ENCODE data around the gene SUPT6H.
"Not testable (repeated sequence)": the region's sequence is repeated elsewhere in the genome, so short reads cannot be mapped to it uniquely, and the experiment has no call there.

The SUPT6H gene

DNA sequence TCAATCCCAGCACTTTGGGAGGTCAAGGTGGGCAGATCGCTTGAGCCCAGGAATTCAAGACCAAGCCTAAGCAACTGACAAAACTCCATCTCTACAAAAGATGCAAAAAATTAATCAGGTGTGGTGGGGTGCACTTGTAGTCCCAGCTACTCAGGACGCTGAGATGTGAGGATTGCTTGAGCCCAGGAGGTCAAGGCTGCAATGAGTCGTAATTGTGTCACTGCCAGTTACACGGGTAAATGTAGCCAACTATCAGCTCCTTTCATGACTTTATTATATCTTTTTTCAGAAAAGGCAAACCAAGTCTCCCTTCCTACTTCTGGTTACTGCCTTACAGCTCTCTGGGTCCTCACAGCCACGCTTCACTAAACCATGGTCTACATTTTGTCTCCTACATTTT, 4.2 kb upstream of the SUPT6H start:
- H4K20me1 ChIP-seq (ENCODE audit: insufficient read depth, low read length), result no peaks in the 10 kb centered on the region

DNA sequence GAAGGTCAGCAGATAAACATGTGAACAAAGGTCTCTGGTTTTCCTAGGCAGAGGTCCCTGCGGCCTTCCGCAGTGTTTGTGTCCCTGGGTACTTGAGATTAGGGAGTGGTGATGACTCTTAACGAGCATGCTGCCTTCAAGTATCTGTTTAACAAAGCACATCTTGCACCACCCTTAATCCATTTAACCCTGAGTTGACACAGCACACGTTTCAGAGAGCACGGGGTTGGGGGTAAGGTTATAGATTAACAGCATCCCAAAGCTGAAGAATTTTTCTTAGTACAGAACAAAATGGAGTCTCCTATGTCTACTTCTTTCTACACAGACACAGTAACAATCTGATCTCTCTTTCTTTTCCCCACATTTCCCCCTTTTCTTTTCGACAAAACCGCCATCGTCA, 3.7 kb upstream of the SUPT6H start:
- not testable (repeated sequence) for H4K20me1 ChIP-seq (ENCODE audit: insufficient read depth, low read length); H3F3A ChIP-seq (ENCODE audit: insufficient read depth, low read length); H2AFZ ChIP-seq (ENCODE audit: low read length); H3K9ac ChIP-seq (ENCODE audit: low read length); H3K4me3 ChIP-seq (ENCODE audit: low read depth, low read length, poor library complexity, severe bottlenecking); H3K9me3 ChIP-seq (ENCODE audit: low read length); H3K9me2 ChIP-seq (ENCODE audit: low read depth, low read length); H3K4me2 ChIP-seq (ENCODE audit: low read length); H3K27me3 ChIP-seq (ENCODE audit: insufficient read depth, low read length); H3K27ac ChIP-seq (ENCODE audit: low read depth, low read length, poor library complexity, severe bottlenecking)
- Histone ChIP-seq H3K4me1 (ENCODE audit: insufficient read depth, low read length, severe bottlenecking) (peaks cover 19% of the 10 kb centered on the region), H3K79me2 (ENCODE audit: insufficient read depth, low read length) (peaks cover 29% of the 10 kb centered on the region), H3K36me3 (ENCODE audit: insufficient read depth, low read length) (peaks cover 32% of the 10 kb centered on the region)

More for the DNA sequence above, 4.2 kb upstream of the SUPT6H start:
- Histone ChIP-seq H3K4me2 (ENCODE audit: low read length) (no peak overlapping the region), H3K9me2 (ENCODE audit: low read depth, low read length) (no peaks in the 10 kb centered on the region), H3K9ac (ENCODE audit: low read length) (no peak overlapping the region), H3K27me3 (ENCODE audit: insufficient read depth, low read length) (no peaks in the 10 kb centered on the region), H3K4me3 (ENCODE audit: low read depth, low read length, poor library complexity, severe bottlenecking) (no peak overlapping the region), H3K27ac (ENCODE audit: low read depth, low read length, poor library complexity, severe bottlenecking) (no peak overlapping the region), H2AFZ (ENCODE audit: low read length) (no peak overlapping the region), H3F3A (ENCODE audit: insufficient read depth, low read length) (no peaks in the 10 kb centered on the region), H3K9me3 (ENCODE audit: low read length) (peaks cover 3% of the 10 kb centered on the region; the same call in 1 of the 2 replicates), H3K4me1 (ENCODE audit: insufficient read depth, low read length, severe bottlenecking) (peaks cover 13% of the 10 kb centered on the region), H3K79me2 (ENCODE audit: insufficient read depth, low read length) (peaks cover 23% of the 10 kb centered on the region), H3K36me3 (ENCODE audit: insufficient read depth, low read length) (peaks cover 32% of the 10 kb centered on the region)
- no peak for TF ChIP-seq EZH2 (IDR thresholded peaks at IDR 0.05; ENCODE audit: borderline replicate concordance, low read length)
- no peak for TF ChIP-seq CTCF (IDR thresholded peaks at IDR 0.05; ENCODE audit: low read length)

GRCh38 chr17:28658766-28659496, 3.1 kb upstream of the SUPT6H start:
- not testable (repeated sequence) for H3K4me2 ChIP-seq (ENCODE audit: low read length); H3K9me2 ChIP-seq (ENCODE audit: low read depth, low read length); H2AFZ ChIP-seq (ENCODE audit: low read length); H4K20me1 ChIP-seq (ENCODE audit: insufficient read depth, low read length); H3K27ac ChIP-seq (ENCODE audit: low read depth, low read length, poor library complexity, severe bottlenecking); H3F3A ChIP-seq (ENCODE audit: insufficient read depth, low read length); H3K27me3 ChIP-seq (ENCODE audit: insufficient read depth, low read length); H3K9ac ChIP-seq (ENCODE audit: low read length); H3K4me3 ChIP-seq (ENCODE audit: low read depth, low read length, poor library complexity, severe bottlenecking); H3K9me3 ChIP-seq (ENCODE audit: low read length)
- peaks cover 35% of the 10 kb centered on the region for H3K79me2 ChIP-seq (ENCODE audit: insufficient read depth, low read length)
- H3K36me3 ChIP-seq (ENCODE audit: insufficient read depth, low read length), result peaks cover 32% of the 10 kb centered on the region
- peaks cover 25% of the 10 kb centered on the region for H3K4me1 ChIP-seq (ENCODE audit: insufficient read depth, low read length, severe bottlenecking)

- not testable (repeated sequence) for H3K9ac ChIP-seq (ENCODE audit: low read length); H3F3A ChIP-seq (ENCODE audit: insufficient read depth, low read length); H4K20me1 ChIP-seq (ENCODE audit: insufficient read depth, low read length); H3K4me2 ChIP-seq (ENCODE audit: low read length); H3K9me2 ChIP-seq (ENCODE audit: low read depth, low read length); H2AFZ ChIP-seq (ENCODE audit: low read length); H3K9me3 ChIP-seq (ENCODE audit: low read length); H3K27ac ChIP-seq (ENCODE audit: low read depth, low read length, poor library complexity, severe bottlenecking); H3K27me3 ChIP-seq (ENCODE audit: insufficient read depth, low read length); H3K4me3 ChIP-seq (ENCODE audit: low read depth, low read length, poor library complexity, severe bottlenecking)
- Histone ChIP-seq H3K79me2 (ENCODE audit: insufficient read depth, low read length) (peaks cover 39% of the 10 kb centered on the region), H3K4me1 (ENCODE audit: insufficient read depth, low read length, severe bottlenecking) (peaks cover 31% of the 10 kb centered on the region), H3K36me3 (ENCODE audit: insufficient read depth, low read length) (peaks cover 32% of the 10 kb centered on the region)
These were observed 2.5 kb upstream of the SUPT6H start for GRCh38 chr17:28659497-28659881.

Data from OCI-LY1 (cell line).